NOMO-1 treated with dmso at 0.1 percent for 144 hours (cell line): Measurements from ENCODE around the gene FGFRL1.

Source experiments
- DNase-seq: peaks from one replicate; lab custom pipeline; 2025; ENCODE audit not compliant: unreplicated experiment; lab: John Stamatoyannopoulos, UW

Gene FGFRL1

GRCh38 chr4:1021386-1022050, 10.1 kb downstream of the FGFRL1 start:
- DNase-seq: no peak

DNA sequence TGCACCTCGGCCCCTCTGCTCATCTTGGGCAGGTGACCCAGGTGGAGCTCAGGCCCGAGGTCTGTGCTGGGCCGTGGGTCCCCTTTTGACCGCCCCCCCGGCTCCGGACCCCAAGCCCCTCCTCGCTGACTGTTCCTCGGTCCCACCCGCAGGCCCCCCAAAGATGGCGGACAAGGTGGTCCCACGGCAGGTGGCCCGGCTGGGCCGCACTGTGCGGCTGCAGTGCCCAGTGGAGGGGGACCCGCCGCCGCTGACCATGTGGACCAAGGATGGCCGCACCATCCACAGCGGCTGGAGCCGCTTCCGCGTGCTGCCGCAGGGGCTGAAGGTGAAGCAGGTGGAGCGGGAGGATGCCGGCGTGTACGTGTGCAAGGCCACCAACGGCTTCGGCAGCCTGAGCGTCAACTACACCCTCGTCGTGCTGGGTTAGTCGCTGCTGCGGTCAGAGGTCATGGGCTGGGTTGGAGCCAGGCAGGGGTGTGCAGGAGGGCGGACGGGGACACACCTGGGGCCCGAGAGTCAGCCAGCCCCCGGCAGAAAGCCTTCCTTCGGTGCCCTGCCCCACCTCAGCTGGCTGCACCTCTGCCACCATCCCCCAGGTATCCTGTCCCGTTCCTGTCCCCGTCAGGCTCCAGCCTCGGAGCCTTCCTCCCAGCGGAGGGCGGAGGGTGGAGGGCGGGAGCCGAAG, 10.8 kb downstream of the FGFRL1 start:
- no peak for DNase-seq

DNA sequence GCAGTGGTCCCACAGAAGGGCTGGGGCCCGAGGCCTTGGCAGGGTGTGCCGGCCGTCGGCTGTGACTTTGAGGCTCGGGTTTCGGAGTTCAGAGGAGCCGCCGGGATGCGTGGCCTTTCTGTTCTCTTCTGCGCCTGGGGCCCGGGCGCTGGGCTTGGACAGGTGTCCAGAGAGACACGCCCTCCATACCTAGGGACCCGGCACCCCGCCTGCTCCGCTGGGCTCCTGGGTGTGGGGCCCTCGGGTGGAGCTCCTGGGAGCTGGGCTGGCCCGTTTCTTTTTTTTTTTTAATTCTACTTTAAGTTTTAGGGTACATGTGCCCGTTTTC, 11.3 kb downstream of the FGFRL1 start:
- DNase-seq: no peak

DNA sequence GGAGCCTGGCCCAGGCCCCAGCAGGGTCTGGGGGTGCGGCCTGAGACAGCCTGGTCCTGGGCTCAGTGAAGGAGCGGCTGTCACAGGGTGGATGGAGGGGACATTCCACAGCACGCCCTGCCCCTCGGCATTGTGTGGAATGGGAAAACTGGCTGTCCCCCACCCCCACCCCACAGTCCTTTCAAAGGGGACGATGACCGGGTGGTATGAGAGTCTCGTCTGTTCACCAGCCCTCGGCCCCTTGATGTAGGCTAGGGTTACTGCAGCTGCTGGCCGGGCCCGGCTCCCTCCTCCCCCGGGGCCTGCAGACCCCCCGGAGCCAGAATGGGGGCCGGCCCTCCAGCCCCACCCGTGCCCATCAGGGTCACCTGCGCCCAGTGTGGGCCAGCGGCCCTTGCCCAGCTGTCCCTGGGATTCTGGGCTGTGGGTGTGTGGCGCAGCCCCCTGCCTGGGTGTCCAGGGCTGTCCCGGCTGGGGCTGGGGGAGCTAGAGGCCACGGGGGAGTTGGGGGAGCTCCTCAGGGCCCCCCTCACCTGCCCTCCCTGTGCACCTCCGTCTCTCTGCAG, 11.7 kb downstream of the FGFRL1 start:
- no peak for DNase-seq

DNA sequence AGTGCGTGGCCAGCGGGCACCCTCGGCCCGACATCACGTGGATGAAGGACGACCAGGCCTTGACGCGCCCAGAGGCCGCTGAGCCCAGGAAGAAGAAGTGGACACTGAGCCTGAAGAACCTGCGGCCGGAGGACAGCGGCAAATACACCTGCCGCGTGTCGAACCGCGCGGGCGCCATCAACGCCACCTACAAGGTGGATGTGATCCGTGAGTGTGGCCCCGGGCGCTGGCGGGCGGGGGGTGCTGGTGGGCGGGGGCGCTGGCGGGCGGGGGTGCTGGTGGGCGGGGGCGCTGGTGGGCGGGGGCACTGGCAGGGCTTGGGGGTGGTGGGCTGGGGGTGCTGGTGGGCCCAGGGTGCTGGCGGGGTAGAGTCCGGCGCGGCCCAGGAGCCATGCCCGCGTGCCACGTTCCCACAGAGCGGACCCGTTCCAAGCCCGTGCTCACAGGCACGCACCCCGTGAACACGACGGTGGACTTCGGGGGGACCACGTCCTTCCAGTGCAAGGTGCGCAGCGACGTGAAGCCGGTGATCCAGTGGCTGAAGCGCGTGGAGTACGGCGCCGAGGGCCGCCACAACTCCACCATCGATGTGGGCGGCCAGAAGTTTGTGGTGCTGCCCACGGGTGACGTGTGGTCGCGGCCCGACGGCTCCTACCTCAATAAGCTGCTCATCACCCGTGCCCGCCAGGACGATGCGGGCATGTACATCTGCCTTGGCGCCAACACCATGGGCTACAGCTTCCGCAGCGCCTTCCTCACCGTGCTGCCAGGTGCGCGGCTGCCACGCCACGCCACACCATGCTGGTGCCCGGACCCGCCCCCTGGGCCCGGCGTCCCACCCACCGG, 12.7 kb downstream of the FGFRL1 start:
- DNase-seq: no peak

GRCh38 chr4:1024882-1025545, 13.6 kb downstream of the FGFRL1 start:
- DNase-seq: no peak

GRCh38 chr4:1026115-1026514, 14.7 kb downstream of the FGFRL1 start:
- DNase-seq: no peak

DNA sequence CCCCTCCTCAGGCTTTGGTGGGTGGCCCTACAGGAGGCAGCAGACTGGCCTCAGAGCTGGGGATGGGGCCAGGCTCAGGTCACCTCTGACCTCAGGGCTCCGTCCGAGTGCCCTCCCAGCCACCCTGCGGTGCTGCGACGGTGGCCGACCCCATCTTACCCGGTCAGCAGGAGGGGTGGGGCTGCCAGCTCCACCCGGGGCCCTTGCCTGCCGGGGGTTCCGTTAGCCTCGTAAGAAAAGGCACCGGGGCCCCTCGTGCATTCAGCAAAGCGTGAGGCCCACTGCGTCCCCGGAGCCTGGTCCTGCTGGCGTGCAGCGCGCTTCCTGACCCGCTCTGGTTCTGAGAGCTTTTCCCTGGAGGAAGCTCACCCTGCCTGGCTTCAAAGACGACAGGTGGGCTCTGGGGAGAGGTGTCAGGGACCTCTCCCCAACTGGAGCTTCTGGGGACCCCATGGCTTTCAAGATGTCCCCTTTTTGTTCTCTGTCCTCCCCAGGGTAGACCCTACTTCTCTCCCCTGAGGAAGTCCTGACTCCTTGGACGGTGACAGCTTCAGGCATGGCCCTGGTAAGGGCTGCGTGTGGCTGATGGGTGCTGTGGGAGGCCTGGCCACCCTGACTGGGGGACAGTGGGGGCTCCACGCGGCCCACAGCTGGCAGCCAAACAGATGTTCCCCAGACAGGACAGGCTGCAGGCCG, 15.9 kb downstream of the FGFRL1 start:
- DNase-seq: no peak

GRCh38 chr4:1027915-1028238, 16.5 kb downstream of the FGFRL1 start:
- DNase-seq: no peak

DNA sequence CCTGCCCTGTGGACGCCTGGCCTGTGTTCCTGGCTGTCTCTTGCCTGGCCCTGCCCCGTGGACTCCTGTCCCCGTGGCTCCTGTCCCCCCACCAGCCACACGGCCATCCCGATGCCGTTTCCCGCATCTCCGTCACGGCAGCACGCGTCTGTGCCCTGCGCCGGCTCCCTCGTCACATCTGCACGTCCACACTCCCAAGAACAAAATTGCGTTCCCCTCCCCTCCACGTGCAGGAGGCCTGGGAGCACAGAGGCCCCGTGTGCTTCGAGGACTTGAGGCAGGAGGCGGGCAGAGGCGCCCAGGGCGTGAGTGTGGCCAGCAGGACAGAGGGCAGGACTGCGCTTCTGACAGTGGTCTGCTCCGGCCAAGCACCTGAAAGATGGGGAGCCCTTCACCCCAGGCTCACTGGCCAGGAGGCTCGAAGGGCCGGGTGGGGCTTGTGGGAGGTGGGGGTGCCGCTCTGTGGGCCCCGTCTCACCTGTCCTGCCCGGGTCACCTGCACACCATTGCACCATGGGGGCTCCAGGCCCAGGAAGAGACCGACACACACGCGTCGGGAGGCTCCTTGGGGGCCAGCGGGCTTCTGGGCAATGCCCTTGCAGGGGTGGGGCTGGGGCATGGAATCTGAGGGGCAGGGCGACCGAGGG, 17.3 kb downstream of the FGFRL1 start:
- DNase-seq: no peak

- no peak for DNase-seq
These were observed 18.1 kb downstream of the FGFRL1 start for GRCh38 chr4:1029529-1029928.

- DNase-seq: no peak
These were observed 18.6 kb downstream of the FGFRL1 start for GRCh38 chr4:1030031-1030430.

GRCh38 chr4:1030559-1030958, 19.1 kb downstream of the FGFRL1 start:
- no peak for DNase-seq

- no peak for DNase-seq
These were observed 19.9 kb downstream of the FGFRL1 start for GRCh38 chr4:1031346-1031745.

DNA sequence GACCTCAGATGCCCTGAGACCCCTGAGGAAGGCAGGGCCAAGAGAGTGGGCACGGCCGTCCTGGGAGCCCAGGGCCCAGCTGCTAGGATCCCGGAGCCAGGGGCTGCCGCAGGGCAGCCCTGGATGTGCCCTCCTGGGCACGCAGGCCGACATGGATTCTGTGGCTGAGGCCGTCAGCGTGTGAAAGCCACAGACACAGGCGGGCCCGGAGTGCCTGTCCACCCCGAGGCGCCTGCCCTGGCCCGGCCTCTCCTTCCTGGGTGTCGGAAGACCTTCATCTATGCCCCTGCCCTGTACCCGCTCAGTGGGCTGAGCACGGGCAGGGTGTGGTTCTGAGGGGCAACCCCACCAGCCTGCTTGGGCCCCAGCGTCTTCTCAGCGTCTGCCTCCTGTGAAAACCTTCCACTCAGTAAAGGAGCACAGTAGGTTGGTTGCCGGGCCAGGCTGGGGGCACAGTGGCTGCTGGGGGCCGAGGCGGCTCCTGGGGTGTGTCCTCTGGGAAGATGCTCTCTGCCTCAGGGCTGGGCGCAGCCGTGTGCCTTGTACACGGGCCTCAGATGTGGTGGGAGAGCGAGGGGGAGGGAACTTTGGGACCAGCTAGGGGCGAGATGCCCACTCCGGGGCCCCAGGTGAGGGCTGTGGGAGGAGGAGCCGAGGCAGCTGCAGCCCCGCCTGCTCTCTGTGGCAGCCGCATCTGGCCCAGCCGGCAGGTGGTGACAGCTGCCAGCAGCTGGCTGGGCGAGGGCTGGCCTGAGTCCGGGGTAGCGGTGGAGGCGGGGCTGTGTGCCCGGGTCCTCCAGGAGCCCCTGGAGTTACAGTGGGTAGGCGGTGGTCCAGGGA, 20.8 kb downstream of the FGFRL1 start:
- DNase-seq: no peak

DNA sequence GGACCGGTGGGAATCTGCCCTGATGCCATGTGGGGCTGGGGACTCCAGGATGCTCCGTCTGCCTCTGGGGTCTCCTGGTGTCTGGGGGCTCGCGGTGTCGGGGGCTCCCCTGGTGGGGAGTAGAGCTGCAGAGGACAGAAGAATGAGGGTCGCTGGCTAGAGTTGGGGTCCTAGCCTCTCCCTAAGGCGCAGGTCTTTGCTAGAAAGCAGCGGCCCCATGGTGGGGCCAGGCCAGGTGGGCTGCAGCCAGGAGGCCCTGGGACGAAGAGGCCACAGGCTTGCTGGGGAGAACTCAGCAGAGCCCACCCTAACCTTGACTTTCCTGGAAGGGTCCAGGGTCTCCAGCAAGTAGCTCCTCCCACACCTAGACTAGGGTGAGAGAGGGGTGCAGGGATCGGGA, 21.4 kb downstream of the FGFRL1 start:
- DNase-seq: no peak

- no peak for DNase-seq
These were observed 22.6 kb downstream of the FGFRL1 start for GRCh38 chr4:1033840-1034551.

DNA sequence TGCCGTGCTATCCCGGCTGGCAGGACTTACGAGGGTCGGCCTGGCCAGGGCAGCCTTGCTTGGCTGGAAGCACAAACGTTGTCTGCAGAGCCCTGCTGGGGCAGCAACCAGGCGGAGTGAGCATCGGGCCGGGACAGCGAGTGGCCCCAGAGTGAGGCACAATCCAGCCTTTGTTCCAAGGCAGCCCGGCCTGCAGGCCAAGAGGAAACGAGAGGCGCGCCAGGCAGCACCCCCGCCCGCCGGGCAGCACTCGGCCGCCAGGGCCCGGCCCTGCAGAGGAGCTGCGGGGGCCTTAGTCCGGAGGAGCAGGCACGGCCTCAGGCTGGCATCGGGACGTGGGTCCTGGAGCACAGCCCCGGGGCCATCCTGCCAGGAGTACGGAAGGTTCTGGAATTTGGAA, 24.1 kb downstream of the FGFRL1 start:
- no peak for DNase-seq

DNA sequence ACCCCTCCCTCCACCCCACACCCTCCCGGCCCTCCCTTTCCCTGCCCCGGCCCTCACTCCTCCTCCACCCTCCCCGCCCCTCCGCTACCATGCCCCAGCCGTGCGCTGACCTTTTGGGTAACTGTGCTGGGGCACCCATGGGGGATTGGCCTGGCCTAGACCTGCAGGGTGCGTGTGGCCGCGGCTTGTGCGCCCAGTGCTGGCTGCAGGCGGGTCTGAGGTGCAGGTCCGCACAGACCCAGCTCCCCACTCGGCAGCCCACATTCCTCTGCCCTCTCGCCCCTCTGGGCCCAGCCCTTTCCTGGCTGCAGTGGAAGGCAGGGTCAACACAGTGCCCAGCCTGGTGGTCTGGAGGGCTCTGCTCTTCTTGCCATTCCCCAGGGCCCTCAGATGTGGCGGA, 24.7 kb downstream of the FGFRL1 start:
- DNase-seq: no peak
